ENCODE results near the gene TMEM225B. TPM values are rescaled to one million over a fixed set of nuclear protein-coding genes. Genes with fewer than 3 reads are reported as not detected.

TMEM225B gene
- total RNA-seq, 2 donors from 2014 or later = 0.96 to 1.4 TPM

- H3K4me1 Mint-ChIP-seq = no peaks in the 10 kb centered on the region
- no peak for DNase-seq
- no peak for ATAC-seq
- no peak overlapping the region for H3K4me3 Mint-ChIP-seq
- no peak overlapping the region for H3K27ac Mint-ChIP-seq
- H3K9me3 ChIP-seq (ENCODE audit: control insufficient read depth, low read length, poor library complexity, severe bottlenecking) = no peaks in the 10 kb centered on the region
- H3K27me3 Mint-ChIP-seq = no peaks in the 10 kb centered on the region
- H3K36me3 Mint-ChIP-seq (ENCODE audit: low read depth) = no peaks in the 10 kb centered on the region
Measured at GRCh38 chr7:99596408-99596955, 1.6 kb upstream of the TMEM225B start.

DNA sequence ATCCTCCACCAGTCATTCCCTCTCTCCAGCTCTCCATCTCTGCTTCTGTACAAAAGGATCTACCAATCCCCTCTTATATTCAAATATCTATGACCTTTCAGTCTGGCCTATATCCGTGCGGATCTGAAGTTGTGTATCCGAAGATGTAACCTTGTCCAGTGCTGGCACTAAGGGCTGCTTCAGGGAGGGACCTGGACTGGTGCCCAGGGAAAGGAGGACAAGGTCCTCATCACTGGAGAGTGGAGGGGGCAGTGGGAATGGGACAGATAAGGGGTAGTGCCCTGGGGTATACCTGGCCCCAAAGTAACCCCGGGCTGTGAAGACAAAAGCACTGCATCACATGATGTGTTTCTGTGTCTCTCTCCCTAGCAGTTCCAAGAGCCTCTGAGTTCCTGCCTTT lies 1.8 kb downstream of the TMEM225B start:
- H3K4me1 Mint-ChIP-seq = no peaks in the 10 kb centered on the region
- ATAC-seq (no peak), DNase-seq (no peak)
- no peaks in the 10 kb centered on the region for H3K36me3 Mint-ChIP-seq (ENCODE audit: low read depth)
- H3K27me3 Mint-ChIP-seq = no peaks in the 10 kb centered on the region
- no peaks in the 10 kb centered on the region for H3K9me3 ChIP-seq (ENCODE audit: control insufficient read depth, low read length, poor library complexity, severe bottlenecking)
- no peak overlapping the region for H3K27ac Mint-ChIP-seq
- no peak overlapping the region for H3K4me3 Mint-ChIP-seq

DNA sequence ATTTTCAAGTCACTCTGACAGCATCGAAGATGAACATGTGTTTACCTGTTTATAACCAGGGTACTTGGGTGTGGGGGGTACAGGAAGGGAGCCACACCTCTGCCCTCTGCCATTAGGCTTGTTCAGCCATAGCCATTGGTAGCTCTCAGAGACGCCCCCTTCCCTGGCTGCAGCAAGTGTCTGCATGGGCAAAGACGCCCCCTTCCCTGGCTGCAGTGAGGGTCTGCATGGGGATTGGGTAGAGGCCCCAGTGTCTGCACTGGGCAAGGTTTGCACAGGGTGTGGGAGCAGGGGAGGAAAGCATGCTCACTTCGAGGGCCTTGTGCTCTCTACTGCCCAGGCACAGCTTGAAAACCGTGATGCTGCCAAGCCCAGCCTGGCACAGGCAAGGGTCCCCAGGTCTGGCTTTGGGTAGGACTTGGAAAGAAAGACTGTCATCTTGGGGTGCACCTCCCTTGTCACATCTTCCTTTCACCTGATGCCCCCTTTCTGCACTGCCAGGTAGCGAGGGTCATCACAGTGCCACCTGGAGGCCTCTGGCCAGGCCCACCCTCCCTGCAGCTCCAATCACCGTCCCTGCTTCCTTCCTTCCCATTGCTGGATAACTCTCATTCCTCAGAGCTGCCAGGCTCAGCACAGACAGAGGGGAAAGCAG lies 3.7 kb downstream of the TMEM225B start:
- H3K4me1 Mint-ChIP-seq = no peaks in the 10 kb centered on the region
- no peaks in the 10 kb centered on the region for H3K9me3 ChIP-seq (ENCODE audit: control insufficient read depth, low read length, poor library complexity, severe bottlenecking)
- H3K36me3 Mint-ChIP-seq (ENCODE audit: low read depth) = no peaks in the 10 kb centered on the region
- no peak for DNase-seq
- peak overlapping the region; percentile 61 for H3K27ac Mint-ChIP-seq
- no peak for ATAC-seq
- no peaks in the 10 kb centered on the region for H3K27me3 Mint-ChIP-seq
- no peak overlapping the region for H3K4me3 Mint-ChIP-seq

DNA sequence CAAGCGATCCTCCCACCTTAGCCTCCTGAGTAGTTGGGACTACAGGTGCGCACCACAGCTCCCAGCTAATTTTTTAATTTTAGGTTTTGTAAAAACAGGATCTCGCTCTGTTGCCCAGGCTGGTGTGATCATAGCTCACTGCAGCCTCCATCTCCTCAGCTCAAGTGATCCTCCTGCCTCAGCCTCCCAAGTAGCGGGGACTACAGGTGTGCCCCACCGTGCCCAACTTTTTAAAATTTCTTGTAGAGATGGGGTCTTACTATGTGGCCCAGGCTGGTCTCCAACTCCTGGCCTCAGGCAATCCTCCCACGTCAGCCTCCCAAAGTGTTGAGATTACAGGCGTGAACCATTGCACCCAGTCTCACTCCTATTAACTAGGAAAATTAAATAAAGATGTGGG lies 7.5 kb downstream of the TMEM225B start:
- DNase-seq (no peak), ATAC-seq (no peak)
- H3K36me3 Mint-ChIP-seq (ENCODE audit: low read depth) = no peaks in the 10 kb centered on the region
- no peaks in the 10 kb centered on the region for H3K9me3 ChIP-seq (ENCODE audit: control insufficient read depth, low read length, poor library complexity, severe bottlenecking)
- peak overlapping the region; percentile 70 for H3K27ac Mint-ChIP-seq
- no peaks in the 10 kb centered on the region for H3K4me1 Mint-ChIP-seq
- peaks cover 8% of the 10 kb centered on the region for H3K27me3 Mint-ChIP-seq
- H3K4me3 Mint-ChIP-seq = no peak overlapping the region

DNA sequence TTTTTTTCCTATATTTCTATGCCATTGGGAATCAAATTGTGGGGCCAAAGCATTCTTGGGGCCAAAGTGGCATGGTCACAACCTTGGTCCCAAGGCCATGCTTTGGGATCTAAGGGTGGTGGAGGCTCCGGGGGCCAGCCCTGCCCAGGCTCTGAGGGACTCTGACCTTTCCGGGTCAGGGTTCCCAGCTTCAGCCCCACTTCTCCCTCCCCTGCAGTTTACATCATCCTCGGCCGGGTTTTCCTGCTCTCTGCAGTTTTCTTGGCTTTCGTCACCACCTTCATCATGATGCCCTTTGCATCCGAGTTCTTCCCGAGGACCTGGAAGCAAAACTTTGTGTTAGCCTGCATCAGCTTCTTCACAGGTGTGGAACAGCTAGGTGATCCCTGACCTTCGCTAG lies 8.5 kb downstream of the TMEM225B start:
- H3K27me3 Mint-ChIP-seq = peaks cover 12% of the 10 kb centered on the region
- ATAC-seq = no peak
- H3K36me3 Mint-ChIP-seq (ENCODE audit: low read depth) = no peaks in the 10 kb centered on the region
- no peaks in the 10 kb centered on the region for H3K9me3 ChIP-seq (ENCODE audit: control insufficient read depth, low read length, poor library complexity, severe bottlenecking)
- H3K27ac Mint-ChIP-seq = no peak overlapping the region
- no peak for DNase-seq
- H3K4me1 Mint-ChIP-seq = no peaks in the 10 kb centered on the region
- H3K4me3 Mint-ChIP-seq = no peak overlapping the region

GRCh38 chr7:99607548-99607947 lies 9.5 kb downstream of the TMEM225B start:
- DNase-seq (no peak), ATAC-seq (no peak)
- Mint-ChIP-seq H3K27ac (no peak overlapping the region), H3K4me1 (no peaks in the 10 kb centered on the region), H3K36me3 (ENCODE audit: low read depth) (no peaks in the 10 kb centered on the region), H3K4me3 (no peak overlapping the region), H3K27me3 (peaks cover 12% of the 10 kb centered on the region)
- H3K9me3 ChIP-seq (ENCODE audit: control insufficient read depth, low read length, poor library complexity, severe bottlenecking) = no peaks in the 10 kb centered on the region

- no peaks in the 10 kb centered on the region for H3K9me3 ChIP-seq (ENCODE audit: control insufficient read depth, low read length, poor library complexity, severe bottlenecking)
- ATAC-seq = no peak
- no peak overlapping the region for H3K4me3 Mint-ChIP-seq
- H3K36me3 Mint-ChIP-seq (ENCODE audit: low read depth) = peaks cover 3% of the 10 kb centered on the region
- peaks cover 30% of the 10 kb centered on the region for H3K4me1 Mint-ChIP-seq
- H3K27ac Mint-ChIP-seq = no peak overlapping the region
- DNase-seq = no peak
- H3K27me3 Mint-ChIP-seq = peaks cover 12% of the 10 kb centered on the region
Measured at GRCh38 chr7:99614495-99614894, 16.4 kb downstream of the TMEM225B start.

- peaks cover 3% of the 10 kb centered on the region for H3K36me3 Mint-ChIP-seq (ENCODE audit: low read depth)
- ATAC-seq = no peak
Measured at GRCh38 chr7:99615989-99616358, 17.9 kb downstream of the TMEM225B start.

GRCh38 chr7:99616359-99617191 lies 18.5 kb downstream of the TMEM225B start, which contains the start of gene ZSCAN25:
TSS of gene ZSCAN25 (plus strand) at chr7:99616946. CDS start at chr7:99619607, 2,661 bp downstream.
- peak; percentile 98 for ATAC-seq
- H3K9me3 ChIP-seq (ENCODE audit: control insufficient read depth, low read length, poor library complexity, severe bottlenecking) = no peaks in the 10 kb centered on the region
- Mint-ChIP-seq H3K27me3 (no peaks in the 10 kb centered on the region), H3K4me3 (peak within 1 kb of the TSS; percentile 95), H3K36me3 (ENCODE audit: low read depth) (peaks cover 3% of the 10 kb centered on the region), H3K27ac (peak within 1 kb of the TSS; percentile 95), H3K4me1 (peaks cover 35% of the 10 kb centered on the region)
- DNase-seq = peak; percentile 68 to 74 (median 72)

More at GRCh38 chr7:99615989-99616358, 17.9 kb downstream of the TMEM225B start:
- peak overlapping the region; percentile 95 for H3K4me3 Mint-ChIP-seq
- no peak for DNase-seq
- H3K27ac Mint-ChIP-seq = peak overlapping the region; percentile 95
- H3K4me1 Mint-ChIP-seq = peaks cover 30% of the 10 kb centered on the region
- no peaks in the 10 kb centered on the region for H3K27me3 Mint-ChIP-seq
- H3K9me3 ChIP-seq (ENCODE audit: control insufficient read depth, low read length, poor library complexity, severe bottlenecking) = no peaks in the 10 kb centered on the region

- H3K9me3 ChIP-seq (ENCODE audit: control insufficient read depth, low read length, poor library complexity, severe bottlenecking) = no peaks in the 10 kb centered on the region
- ATAC-seq = no peak
- peaks cover 3% of the 10 kb centered on the region for H3K36me3 Mint-ChIP-seq (ENCODE audit: low read depth)
- DNase-seq = no peak
- peak overlapping the region; percentile 95 for H3K4me3 Mint-ChIP-seq
- no peaks in the 10 kb centered on the region for H3K27me3 Mint-ChIP-seq
- H3K4me1 Mint-ChIP-seq = peaks cover 37% of the 10 kb centered on the region
- H3K27ac Mint-ChIP-seq = peak overlapping the region; percentile 95
Measured at GRCh38 chr7:99617192-99617781, 19.2 kb downstream of the TMEM225B start.

- Mint-ChIP-seq H3K27ac (peak overlapping the region; percentile 95), H3K4me1 (peaks cover 44% of the 10 kb centered on the region), H3K4me3 (peak overlapping the region; percentile 95), H3K27me3 (no peaks in the 10 kb centered on the region), H3K36me3 (ENCODE audit: low read depth) (peaks cover 3% of the 10 kb centered on the region)
- DNase-seq = no peak
- H3K9me3 ChIP-seq (ENCODE audit: control insufficient read depth, low read length, poor library complexity, severe bottlenecking) = no peaks in the 10 kb centered on the region
- no peak for ATAC-seq
Measured at GRCh38 chr7:99618726-99619125, 20.7 kb downstream of the TMEM225B start.

- Mint-ChIP-seq H3K27ac (peak overlapping the region; percentile 95), H3K36me3 (ENCODE audit: low read depth) (peaks cover 6% of the 10 kb centered on the region), H3K4me3 (no peak overlapping the region), H3K27me3 (no peaks in the 10 kb centered on the region), H3K4me1 (peaks cover 53% of the 10 kb centered on the region)
- no peak for ATAC-seq
- no peaks in the 10 kb centered on the region for H3K9me3 ChIP-seq (ENCODE audit: control insufficient read depth, low read length, poor library complexity, severe bottlenecking)
- no peak for DNase-seq
Measured at GRCh38 chr7:99619571-99620130, 21.6 kb downstream of the TMEM225B start.

DNA sequence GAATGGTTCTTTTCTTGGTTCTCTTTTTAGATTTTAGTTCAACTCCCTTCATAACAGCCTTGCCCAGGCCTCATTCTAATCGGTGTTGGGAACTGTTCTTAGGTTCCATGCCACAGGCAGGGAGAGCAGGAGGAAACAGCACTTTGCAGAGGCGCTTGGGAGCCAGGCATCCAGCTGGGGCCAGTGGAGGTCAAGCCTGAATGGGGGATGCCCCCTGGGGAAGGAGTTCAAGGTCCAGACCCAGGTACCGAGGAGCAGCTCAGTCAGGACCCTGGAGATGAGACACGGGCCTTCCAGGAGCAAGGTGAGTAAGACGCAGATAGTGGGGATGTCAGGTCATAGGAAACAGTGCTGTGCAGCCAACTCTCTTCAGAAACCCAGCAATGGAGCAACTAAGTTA lies 23.2 kb downstream of the TMEM225B start:
- ATAC-seq = no peak
- H3K27me3 Mint-ChIP-seq = no peaks in the 10 kb centered on the region
- peak overlapping the region; percentile 78 for H3K27ac Mint-ChIP-seq
- H3K4me3 Mint-ChIP-seq = no peak overlapping the region
- DNase-seq = no peak
- peaks cover 10% of the 10 kb centered on the region for H3K36me3 Mint-ChIP-seq (ENCODE audit: low read depth)
- peaks cover 60% of the 10 kb centered on the region for H3K4me1 Mint-ChIP-seq
- H3K9me3 ChIP-seq (ENCODE audit: control insufficient read depth, low read length, poor library complexity, severe bottlenecking) = no peaks in the 10 kb centered on the region
